HG03175 (cell line): Measurements from ENCODE around the gene FAHD1.
A peak's percentile ranks its signal among the peaks of the same experiment; 100 is the strongest.

Experiments used
- ATAC-seq: cut with Tn5 transposase; IDR thresholded peaks from one replicate; pipeline ENCODE4 v1.9.1; 2021; ENCODE audit warnings: mild to moderate bottlenecking, moderate library complexity; ENCODE audit not compliant: unreplicated experiment

The FAHD1 gene

DNA sequence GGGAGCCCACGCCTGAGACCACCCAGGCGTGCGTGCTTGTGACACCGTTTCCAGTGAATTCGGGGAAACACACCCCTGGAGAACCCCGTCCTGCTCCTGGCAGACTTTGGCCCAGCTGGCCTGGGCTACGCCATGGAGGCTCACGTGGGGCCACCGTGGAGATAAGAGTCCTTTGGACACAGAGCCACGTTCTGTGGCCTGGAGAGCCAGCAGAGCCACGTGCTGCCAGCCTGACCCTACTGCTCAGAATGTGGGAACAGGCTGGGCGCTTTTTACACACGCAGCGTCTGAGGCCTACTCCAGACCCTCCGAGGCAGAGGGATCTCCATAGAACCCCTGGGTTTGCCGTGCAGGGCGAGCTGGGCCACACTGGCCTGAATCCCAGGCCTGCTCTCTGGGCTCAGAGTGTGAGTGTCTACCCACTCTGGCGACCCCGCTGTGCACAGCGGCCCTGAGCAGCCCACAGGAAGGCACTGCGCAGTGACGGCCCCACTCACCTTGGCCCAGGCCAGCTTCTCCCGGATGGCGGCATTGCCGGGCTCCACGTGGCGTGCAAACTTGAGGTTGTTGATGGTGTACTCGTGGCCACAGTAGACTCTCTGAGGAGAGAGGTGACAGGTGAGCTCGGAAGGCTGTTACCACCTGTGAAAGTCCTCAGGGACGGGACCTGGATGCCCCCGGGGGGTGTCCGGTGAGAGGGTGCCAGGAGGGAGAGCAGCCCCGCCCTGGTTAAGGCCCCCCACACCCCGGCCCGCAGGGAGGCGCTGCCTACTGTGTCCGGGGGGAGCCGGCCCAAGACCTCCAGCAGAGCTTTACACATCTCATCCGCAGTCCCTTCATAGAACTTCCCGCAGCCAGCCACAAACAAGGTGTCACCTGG is 10.4 kb upstream of the FAHD1 start:
- ATAC-seq = no peak

DNA sequence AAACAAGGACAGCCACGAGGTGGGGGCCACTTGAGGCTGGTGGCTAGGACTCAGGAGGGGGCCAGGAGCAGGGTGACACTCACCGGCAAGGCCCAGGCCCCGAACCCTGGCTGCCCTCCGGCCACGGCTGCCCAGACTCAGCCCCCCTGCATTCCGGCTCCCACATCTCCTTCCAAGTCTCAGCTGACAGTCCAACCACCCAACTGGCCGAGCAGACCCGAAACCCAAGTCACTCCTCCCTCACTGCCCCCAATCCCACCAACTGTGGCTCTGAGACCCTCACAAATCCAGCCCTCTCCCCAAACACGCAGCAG is 9.8 kb upstream of the FAHD1 start:
- ATAC-seq = no peak

GRCh38 chr16:1817716-1818115 is 9.3 kb upstream of the FAHD1 start:
- no peak for ATAC-seq

DNA sequence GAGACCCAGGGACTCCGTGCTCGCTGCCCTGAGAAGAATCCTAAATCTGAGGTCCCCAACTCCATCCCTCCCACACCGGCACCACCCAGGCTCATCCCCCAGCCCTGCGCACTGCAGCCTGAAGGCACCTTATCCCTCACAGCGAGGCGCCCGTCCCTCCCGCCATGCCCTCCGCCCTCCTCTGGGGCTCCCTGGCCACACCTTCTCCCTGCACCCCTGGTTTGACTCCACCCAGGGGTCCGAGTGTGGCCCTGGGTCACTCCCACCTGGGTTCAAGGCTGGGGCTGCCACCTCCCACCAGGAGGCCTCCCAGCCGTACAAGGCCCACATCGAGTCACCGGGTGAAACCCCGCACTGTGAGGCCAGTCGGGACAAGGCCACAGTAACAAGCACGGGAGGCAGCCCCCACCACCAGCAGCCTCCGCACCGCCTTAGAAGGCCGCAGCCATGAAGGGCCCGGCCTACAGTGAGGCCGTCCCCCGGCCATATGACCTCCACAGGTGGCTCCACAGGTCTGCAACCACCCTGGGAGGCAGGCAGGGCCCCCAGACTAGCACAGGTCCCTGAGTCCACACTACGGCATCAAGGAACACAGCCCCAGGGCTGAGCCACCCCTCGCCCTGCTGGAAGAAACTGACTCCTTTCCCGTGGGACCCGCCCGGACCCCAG is 8.7 kb upstream of the FAHD1 start:
- ATAC-seq = no peak

- ATAC-seq = no peak
Measured at GRCh38 chr16:1818873-1819525, 8.0 kb upstream of the FAHD1 start.

GRCh38 chr16:1819611-1820010 is 7.4 kb upstream of the FAHD1 start:
- ATAC-seq = no peak

GRCh38 chr16:1820096-1820945 is 6.7 kb upstream of the FAHD1 start:
- ATAC-seq = no peak

GRCh38 chr16:1820946-1821290 is 6.1 kb upstream of the FAHD1 start:
- no peak for ATAC-seq

DNA sequence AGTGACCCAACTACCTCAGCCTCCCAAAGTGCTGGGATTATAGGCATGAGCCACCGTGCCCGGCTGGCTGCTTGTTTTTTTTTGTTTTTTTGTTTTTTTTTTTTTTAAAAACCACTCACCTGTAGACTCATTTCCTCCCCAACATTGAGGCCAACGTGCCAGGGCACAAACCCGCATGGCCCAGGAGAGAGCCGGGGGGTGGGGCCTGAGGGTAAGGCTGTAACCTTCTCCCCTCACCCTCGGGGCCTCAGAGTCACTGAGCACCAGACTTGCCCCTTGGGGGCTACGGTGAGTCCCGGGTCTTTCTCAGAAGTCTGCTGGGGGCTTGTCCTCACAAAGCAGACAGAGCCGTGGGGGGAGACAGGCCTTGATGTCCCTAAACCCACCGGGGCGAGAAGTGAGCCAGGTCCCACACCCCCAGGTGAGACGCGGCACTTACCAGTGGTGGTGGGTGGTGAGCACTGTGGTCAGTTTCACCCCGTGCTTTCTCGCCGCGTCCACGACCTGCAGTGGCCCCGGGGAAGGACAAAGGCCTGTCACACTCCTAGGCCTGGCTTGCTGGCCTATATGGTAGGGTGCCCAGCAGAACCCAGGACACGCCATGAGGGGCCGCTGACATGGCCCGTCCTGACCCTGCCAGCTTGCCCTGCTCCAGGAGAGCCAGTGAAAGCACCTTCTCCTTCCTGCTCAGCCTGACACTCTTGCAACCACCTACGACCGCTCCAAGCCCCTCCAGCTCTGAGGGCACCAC is 5.0 kb upstream of the FAHD1 start:
- ATAC-seq = no peak

- no peak for ATAC-seq
Measured at GRCh38 chr16:1822801-1823200, 4.2 kb upstream of the FAHD1 start.

DNA sequence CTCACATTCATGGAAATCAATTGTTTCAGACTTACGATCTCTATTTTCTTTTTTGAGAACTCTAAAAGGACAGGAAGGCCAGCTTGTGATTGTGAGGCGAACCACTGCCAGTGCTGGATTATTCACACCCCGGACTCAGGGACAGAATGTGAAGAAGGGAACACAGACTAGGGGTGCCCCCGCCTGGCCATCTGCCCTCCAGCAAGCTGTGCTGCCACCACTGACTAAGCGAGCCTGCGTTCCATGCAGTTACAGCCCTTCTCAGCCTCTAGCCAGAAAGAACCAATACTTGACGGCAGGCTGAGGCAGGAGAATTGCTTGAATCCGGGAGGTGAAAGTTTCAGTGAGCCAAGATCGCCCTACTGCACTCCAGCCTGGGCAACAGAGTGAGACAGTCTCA is 3.2 kb upstream of the FAHD1 start:
- no peak for ATAC-seq

- ATAC-seq = no peak
Measured at GRCh38 chr16:1825381-1825863, 1.6 kb upstream of the FAHD1 start.

DNA sequence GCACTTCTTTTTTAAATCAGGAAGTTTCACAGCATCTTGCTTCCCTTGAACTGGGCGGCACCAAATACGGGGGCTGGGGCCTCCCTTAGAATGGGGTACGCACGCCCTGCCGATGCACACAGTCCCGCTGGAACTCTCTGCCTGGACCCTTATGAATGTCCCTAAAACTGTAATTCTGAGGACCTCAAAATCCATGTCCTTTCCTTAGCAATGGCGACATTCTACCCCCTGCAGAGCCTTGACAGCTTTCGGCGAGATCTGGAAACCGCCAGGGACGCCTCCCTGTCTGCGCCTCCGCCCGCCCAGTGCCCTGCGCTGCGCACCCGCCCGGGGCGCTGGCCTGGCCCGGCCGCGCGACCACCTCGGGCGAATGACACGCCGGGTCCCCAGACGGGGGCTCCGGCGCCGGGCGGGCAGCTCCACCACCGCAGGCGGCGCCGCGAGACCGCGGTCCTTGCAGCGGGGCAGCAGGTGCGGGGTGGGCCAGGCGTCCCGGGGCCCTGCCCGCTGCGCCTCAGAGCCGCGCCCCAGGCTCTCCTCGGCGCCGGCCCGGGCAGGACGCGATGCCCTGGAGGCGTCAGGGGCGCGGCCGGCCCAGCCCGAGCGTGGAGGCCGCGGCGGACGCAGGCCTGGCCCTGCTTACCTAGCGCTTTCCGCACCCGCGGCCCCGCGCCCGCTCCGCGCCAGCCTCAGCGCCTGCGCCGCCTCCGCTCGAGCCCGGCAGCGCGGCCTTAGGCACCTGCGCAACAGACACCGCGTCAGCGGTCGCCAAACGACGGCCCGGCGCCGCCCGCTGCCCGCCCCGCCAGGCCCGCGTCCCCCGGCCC is 929 bp upstream of the FAHD1 start:
- ATAC-seq = peak; percentile 44

GRCh38 chr16:1828645-1829410 is 1.8 kb downstream of the FAHD1 start:
- no peak for ATAC-seq

DNA sequence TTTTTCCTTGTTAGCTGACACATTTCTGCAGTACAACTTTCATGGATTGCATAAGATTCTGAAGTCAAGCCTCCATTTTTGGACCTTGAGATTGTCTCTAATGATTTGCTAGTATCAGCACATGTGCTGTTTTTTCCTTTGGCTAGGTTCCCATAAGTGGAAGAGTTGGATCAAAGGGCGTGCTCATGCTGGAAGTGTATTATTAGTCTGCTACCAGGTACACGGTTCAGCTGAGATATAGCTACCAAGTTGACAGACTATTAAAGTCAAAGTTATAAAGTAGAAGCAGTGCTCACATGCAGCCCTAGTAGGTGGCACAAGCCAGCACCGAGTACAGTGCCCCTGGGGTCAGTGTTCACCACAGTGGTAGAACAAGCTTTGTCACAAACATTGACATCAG is 3.2 kb downstream of the FAHD1 start:
- ATAC-seq = no peak

- ATAC-seq = no peak
Measured at GRCh38 chr16:1831186-1832075, 4.4 kb downstream of the FAHD1 start.

GRCh38 chr16:1832838-1833454 is 5.9 kb downstream of the FAHD1 start:
- no peak for ATAC-seq
